ENCODE results near the gene TLL1.
A peak's percentile ranks its signal among the peaks of the same experiment; 100 is the strongest.

TLL1 gene

GRCh38 chr4:165926307-165926706, 53.3 kb downstream of the TLL1 start:
- H3K4me1 Mint-ChIP-seq: no peaks in the 10 kb centered on the region
- no peaks in the 10 kb centered on the region for H3K36me3 Mint-ChIP-seq

GRCh38 chr4:165927366-165927765, 54.3 kb downstream of the TLL1 start:
- Mint-ChIP-seq H3K4me1 (no peaks in the 10 kb centered on the region), H3K27me3 (no peaks in the 10 kb centered on the region), H3K4me3 (no peak overlapping the region), H3K36me3 (no peaks in the 10 kb centered on the region), H3K9me3 (no peaks in the 10 kb centered on the region), H3K27ac (no peak overlapping the region)
- ATAC-seq (replicated peaks): no peak
- DNase-seq: no peak

More at GRCh38 chr4:165926307-165926706, 53.3 kb downstream of the TLL1 start:
- Mint-ChIP-seq H3K4me3 (no peak overlapping the region), H3K9me3 (no peaks in the 10 kb centered on the region), H3K27me3 (no peaks in the 10 kb centered on the region), H3K27ac (no peak overlapping the region)
- ATAC-seq (replicated peaks): no peak
- no peak for DNase-seq

DNA sequence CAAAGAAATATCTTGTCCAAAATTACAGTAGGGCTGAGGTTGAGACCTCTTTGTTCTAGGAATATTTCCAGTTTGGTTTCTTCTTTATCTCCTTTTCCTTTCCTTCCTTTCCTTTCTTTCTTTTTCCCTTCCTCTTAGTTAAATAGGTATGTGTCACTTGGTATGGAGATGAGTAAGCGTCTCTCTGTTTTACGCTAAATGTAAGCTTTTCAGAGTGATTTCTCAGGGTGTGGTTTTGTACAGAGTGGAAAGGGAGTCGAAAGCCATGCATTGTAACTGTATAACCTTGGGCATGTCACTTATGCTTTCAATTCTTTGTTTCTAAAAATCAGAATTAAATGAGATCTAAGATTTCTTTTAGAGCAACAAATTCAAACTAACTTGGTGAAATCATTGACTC, 54.8 kb downstream of the TLL1 start:
- H3K27ac Mint-ChIP-seq: no peak overlapping the region
- no peaks in the 10 kb centered on the region for H3K27me3 Mint-ChIP-seq
- DNase-seq: no peak
- H3K9me3 Mint-ChIP-seq: no peaks in the 10 kb centered on the region
- no peaks in the 10 kb centered on the region for H3K36me3 Mint-ChIP-seq
- H3K4me1 Mint-ChIP-seq: no peaks in the 10 kb centered on the region
- H3K4me3 Mint-ChIP-seq: no peak overlapping the region
- ATAC-seq (replicated peaks): no peak

DNA sequence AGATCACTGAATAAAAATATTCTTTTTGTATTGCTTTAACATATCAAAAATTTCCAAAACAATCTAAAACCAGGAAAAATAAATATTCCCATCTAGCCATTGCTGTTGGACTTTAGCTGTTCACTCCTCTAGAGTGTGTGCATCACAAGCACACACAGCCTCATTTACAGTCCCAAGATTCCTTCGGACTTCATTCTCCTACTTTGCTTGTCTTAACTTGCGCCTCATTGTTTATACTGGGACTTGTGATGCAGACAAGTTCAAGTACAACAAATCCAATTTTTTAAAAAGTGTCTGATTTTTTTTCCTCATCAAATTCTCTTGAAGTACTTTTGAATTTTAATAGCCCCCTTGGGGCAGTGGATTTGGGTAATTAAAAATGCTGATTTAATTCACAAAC, 55.6 kb downstream of the TLL1 start:
- ATAC-seq (replicated peaks) (no peak), DNase-seq (no peak)
- H3K9me3 Mint-ChIP-seq: no peaks in the 10 kb centered on the region
- H3K4me3 Mint-ChIP-seq: no peak overlapping the region
- H3K4me1 Mint-ChIP-seq: no peaks in the 10 kb centered on the region
- no peaks in the 10 kb centered on the region for H3K36me3 Mint-ChIP-seq
- no peaks in the 10 kb centered on the region for H3K27me3 Mint-ChIP-seq
- H3K27ac Mint-ChIP-seq: no peak overlapping the region

GRCh38 chr4:165929662-165930061, 56.6 kb downstream of the TLL1 start:
- no peaks in the 10 kb centered on the region for H3K36me3 Mint-ChIP-seq
- DNase-seq: no peak
- no peak overlapping the region for H3K27ac Mint-ChIP-seq
- H3K4me3 Mint-ChIP-seq: no peak overlapping the region
- no peaks in the 10 kb centered on the region for H3K27me3 Mint-ChIP-seq
- H3K4me1 Mint-ChIP-seq: no peaks in the 10 kb centered on the region
- H3K9me3 Mint-ChIP-seq: no peaks in the 10 kb centered on the region
- no peak for ATAC-seq (replicated peaks)

DNA sequence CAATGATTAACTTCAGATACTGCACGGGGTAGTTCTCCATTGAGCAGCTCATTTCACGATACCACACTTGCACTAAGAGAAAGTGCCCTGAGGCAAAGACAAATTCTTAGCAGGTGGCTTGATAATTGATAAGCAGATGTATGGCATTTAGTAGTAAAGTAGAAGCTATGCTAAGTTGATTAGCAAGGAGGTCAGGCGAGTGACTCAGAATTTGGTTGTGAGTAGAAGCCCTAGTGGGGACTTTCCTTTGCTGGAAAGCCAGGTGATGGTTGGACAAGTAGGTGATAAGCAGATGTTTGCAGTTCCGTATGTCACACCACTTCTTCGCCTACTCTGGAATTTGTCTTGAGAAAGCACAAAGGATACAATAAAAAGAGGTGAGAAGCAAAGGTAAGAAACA, 58.7 kb downstream of the TLL1 start:
- Mint-ChIP-seq H3K4me1 (no peaks in the 10 kb centered on the region), H3K4me3 (no peak overlapping the region), H3K9me3 (no peaks in the 10 kb centered on the region), H3K27me3 (no peaks in the 10 kb centered on the region), H3K27ac (no peak overlapping the region), H3K36me3 (no peaks in the 10 kb centered on the region)
- DNase-seq (no peak), ATAC-seq (replicated peaks) (no peak)

DNA sequence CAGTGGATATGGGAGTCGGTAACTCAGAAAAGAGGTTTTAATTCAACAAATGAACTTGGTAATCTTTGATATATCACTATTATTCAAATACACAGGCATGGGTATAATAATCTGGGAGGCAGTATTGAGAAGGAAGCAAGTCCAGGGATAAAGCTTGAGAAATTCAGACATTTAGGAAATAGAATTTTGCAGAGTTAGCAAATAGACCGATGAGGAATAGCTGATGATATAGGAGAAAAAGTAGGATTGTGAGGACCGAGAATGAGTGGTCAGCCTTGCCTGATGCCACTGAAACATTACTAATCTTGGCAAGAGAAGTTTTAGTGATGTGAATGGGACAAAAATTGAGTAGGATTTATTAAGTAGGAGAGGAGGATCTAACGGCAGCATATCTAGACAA, 71.9 kb downstream of the TLL1 start:
- Mint-ChIP-seq H3K36me3 (no peaks in the 10 kb centered on the region), H3K9me3 (peaks cover 0 to 4% of the 10 kb centered on the region in 2 donors), H3K27me3 (no peaks in the 10 kb centered on the region), H3K4me3 (no peak overlapping the region), H3K27ac (no peak overlapping the region), H3K4me1 (no peaks in the 10 kb centered on the region)
- DNase-seq (no peak), ATAC-seq (replicated peaks) (no peak)

- Mint-ChIP-seq H3K9me3 (peaks cover 0 to 4% of the 10 kb centered on the region in 2 donors), H3K4me1 (no peaks in the 10 kb centered on the region), H3K36me3 (no peaks in the 10 kb centered on the region), H3K27ac (no peak overlapping the region), H3K27me3 (no peaks in the 10 kb centered on the region), H3K4me3 (no peak overlapping the region)
- no peak for ATAC-seq (replicated peaks)
- DNase-seq: no peak
Observed at GRCh38 chr4:165945991-165946390, 73.0 kb downstream of the TLL1 start.

- Mint-ChIP-seq H3K36me3 (no peaks in the 10 kb centered on the region), H3K4me1 (no peaks in the 10 kb centered on the region), H3K27ac (no peak overlapping the region), H3K9me3 (peaks cover 0 to 3% of the 10 kb centered on the region in 2 donors), H3K27me3 (no peaks in the 10 kb centered on the region), H3K4me3 (no peak overlapping the region)
- ATAC-seq (replicated peaks) (no peak), DNase-seq (no peak)
Observed at GRCh38 chr4:165947019-165947418, 74.0 kb downstream of the TLL1 start.

GRCh38 chr4:165953181-165953580, 80.1 kb downstream of the TLL1 start:
- Mint-ChIP-seq H3K4me3 (no peak overlapping the region), H3K36me3 (no peaks in the 10 kb centered on the region), H3K27ac (no peak overlapping the region), H3K9me3 (peaks cover 8 to 13% of the 10 kb centered on the region in 2 donors), H3K4me1 (no peaks in the 10 kb centered on the region), H3K27me3 (no peaks in the 10 kb centered on the region)
- ATAC-seq (replicated peaks): no peak
- DNase-seq: no peak

DNA sequence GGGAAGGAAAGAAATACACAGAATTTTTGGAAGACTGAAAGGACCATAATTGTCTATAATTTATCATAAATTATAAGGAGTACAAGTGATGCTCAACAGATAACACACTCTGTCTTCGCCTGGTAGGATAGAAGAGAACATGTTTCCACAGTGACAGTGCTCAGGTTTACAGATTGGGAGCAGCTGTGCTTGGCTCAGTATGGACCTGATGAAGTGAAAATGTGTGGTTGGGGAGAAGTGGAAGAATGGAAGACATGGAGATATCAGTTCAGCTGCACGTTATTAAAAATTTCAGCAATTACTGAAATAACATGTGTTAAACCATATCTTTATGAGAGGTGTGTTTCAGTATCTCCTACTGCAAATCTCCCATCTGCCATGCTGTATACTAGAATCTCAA, 90.6 kb downstream of the TLL1 start:
- Mint-ChIP-seq H3K4me3 (no peak overlapping the region), H3K27ac (no peak overlapping the region), H3K36me3 (no peaks in the 10 kb centered on the region), H3K27me3 (no peaks in the 10 kb centered on the region), H3K4me1 (no peaks in the 10 kb centered on the region), H3K9me3 (peaks cover 11 to 22% of the 10 kb centered on the region in 2 donors)
- no peak for DNase-seq
- ATAC-seq (replicated peaks): no peak

GRCh38 chr4:165964591-165964990, 91.6 kb downstream of the TLL1 start:
- no peaks in the 10 kb centered on the region for H3K36me3 Mint-ChIP-seq
- H3K4me1 Mint-ChIP-seq: no peaks in the 10 kb centered on the region
- H3K4me3 Mint-ChIP-seq: no peak overlapping the region
- H3K27ac Mint-ChIP-seq: no peak overlapping the region
- peaks cover 9 to 19% of the 10 kb centered on the region in 2 donors for H3K9me3 Mint-ChIP-seq
- DNase-seq (no peak), ATAC-seq (replicated peaks) (no peak)
- H3K27me3 Mint-ChIP-seq: no peaks in the 10 kb centered on the region

DNA sequence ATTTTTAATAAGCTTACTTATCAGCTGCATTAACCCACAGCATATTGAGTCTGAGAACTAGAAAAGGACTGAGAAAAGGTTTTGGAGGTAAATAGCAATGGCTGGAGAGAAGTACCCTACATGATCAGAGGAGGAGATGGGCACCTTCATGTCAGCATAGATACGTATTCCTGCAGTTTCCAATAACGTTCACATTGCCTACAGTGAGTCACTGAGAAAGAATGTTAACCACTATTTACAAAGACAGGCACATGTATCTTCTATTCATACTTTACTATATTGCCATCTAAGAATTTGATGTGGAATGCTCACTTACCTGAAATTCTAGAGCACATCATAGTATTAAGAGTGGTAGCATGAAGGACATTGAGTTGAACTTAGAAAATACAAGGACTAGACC, 92.5 kb downstream of the TLL1 start:
- ATAC-seq (replicated peaks): no peak
- no peaks in the 10 kb centered on the region for H3K4me1 Mint-ChIP-seq
- H3K27ac Mint-ChIP-seq: no peak overlapping the region
- H3K9me3 Mint-ChIP-seq: peaks cover 9 to 12% of the 10 kb centered on the region in 2 donors
- no peak for DNase-seq
- H3K27me3 Mint-ChIP-seq: no peaks in the 10 kb centered on the region
- H3K4me3 Mint-ChIP-seq: no peak overlapping the region
- H3K36me3 Mint-ChIP-seq: no peaks in the 10 kb centered on the region

GRCh38 chr4:165966833-165967232, 93.8 kb downstream of the TLL1 start:
- ATAC-seq (replicated peaks) (no peak), DNase-seq (no peak)
- no peak overlapping the region for H3K27ac Mint-ChIP-seq
- peaks cover 11 to 12% of the 10 kb centered on the region in 2 donors for H3K9me3 Mint-ChIP-seq
- no peaks in the 10 kb centered on the region for H3K4me1 Mint-ChIP-seq
- no peaks in the 10 kb centered on the region for H3K27me3 Mint-ChIP-seq
- H3K36me3 Mint-ChIP-seq: no peaks in the 10 kb centered on the region
- no peak overlapping the region for H3K4me3 Mint-ChIP-seq

- DNase-seq: no peak
- H3K27ac Mint-ChIP-seq: no peak overlapping the region
- no peak for ATAC-seq (replicated peaks)
- no peaks in the 10 kb centered on the region for H3K36me3 Mint-ChIP-seq
- peaks cover 11 to 12% of the 10 kb centered on the region in 2 donors for H3K9me3 Mint-ChIP-seq
- H3K4me1 Mint-ChIP-seq: no peaks in the 10 kb centered on the region
- H3K27me3 Mint-ChIP-seq: no peaks in the 10 kb centered on the region
- no peak overlapping the region for H3K4me3 Mint-ChIP-seq
Observed at GRCh38 chr4:165967486-165967885, 94.4 kb downstream of the TLL1 start.

DNA sequence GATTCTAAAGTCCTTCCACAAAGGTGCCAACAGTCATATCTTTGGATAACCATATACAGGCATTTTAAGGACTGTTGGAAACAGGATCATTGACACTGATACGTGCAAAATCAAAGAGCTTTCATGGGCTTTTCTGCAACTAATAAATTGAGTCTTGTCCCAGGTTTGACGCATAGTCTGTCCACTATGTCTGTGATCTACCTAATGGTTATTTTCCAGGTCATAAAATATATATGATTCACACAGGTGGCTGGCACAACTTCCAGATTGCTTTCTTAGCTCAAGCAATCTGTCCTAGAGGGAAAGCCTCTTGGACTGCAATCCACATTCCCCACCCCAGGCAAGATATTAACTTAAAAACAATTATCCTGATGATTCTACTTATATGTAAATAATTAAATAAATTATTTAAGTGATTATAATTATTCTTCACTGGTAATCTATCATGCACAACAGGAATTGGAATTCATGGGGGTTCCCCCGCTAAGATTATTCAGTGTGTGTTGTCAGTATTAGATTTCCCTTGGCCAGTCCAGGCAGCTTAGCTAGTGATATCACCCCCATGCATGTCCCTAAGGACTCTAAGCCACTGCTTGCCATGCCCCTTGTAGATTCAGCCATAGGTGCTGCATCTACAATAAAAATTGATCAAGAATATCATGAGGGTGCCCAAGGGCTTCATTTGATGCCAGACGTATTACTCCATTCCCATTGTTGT, 97.8 kb downstream of the TLL1 start:
- ATAC-seq (replicated peaks): peak in 1 of 2 donors; percentile 16

More for the DNA sequence above, 97.8 kb downstream of the TLL1 start:
- DNase-seq: no peak
- Mint-ChIP-seq H3K4me3 (no peak overlapping the region), H3K4me1 (no peaks in the 10 kb centered on the region), H3K27ac (no peak overlapping the region), H3K9me3 (peaks cover 5 to 13% of the 10 kb centered on the region in 2 donors), H3K36me3 (no peaks in the 10 kb centered on the region), H3K27me3 (no peaks in the 10 kb centered on the region)

Data from stimulated activated naive B cell treated with anti-CD40 and anti-IgM and Interleukin-4, amounts not matched to agents 10 μg/mL and 1 μg/mL and 100 μg/mL, for 72 hours (primary cell).